GM21447 (cell line): ENCODE measurements around the gene TMEM33.

ENCODE experiments used
- ATAC-seq: cut with Tn5 transposase; IDR thresholded peaks from one replicate; pipeline ENCODE4 v1.9.1; 2021; ENCODE audit not compliant: unreplicated experiment

Gene TMEM33

DNA sequence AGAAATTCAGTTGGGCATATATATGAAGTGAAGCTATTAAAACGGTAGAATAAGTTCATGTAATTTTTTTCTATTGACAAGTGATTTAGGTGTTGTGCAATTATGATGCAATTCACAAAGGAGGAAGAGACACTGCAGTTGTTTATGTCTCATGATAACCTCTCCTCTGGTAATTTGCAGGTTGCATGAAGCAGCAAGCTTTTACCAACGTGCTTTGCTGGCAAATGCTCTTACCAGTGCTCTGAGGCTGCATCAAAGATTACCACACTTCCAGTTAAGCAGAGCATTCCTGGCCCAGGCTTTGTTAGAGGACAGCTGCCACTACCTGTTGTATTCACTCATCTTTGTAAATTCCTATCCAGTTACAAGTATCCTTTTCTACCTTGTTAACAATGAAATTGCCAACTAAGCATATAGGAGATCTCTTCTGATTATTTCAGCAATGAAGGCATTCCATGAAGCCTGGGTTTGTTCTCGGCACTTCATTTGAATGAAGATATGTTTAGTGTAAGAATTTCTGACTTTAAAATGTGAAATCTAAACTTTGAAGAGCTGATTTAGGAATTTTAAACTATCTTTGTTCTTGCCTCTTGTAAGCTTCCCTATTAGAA, 3.9 kb downstream of the TMEM33 start:
- ATAC-seq, result no peak

DNA sequence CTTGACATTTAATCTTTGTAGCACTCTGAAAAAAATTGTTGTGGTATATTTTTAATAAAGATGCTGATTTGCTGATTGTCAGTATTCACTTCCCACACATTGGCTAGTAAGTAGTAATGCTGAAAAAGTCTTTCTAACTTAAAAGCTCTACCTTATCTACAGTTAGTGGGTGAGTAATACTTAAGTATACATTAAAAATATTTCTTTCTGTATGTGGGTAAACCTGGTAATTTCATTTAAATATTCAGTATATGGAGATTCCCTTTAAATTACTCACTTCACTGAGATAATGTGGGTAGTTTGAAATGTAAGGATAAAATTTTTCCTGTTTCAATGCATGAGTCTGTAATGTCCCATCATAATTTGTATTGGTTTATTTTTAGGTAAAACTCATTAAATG, 5.6 kb downstream of the TMEM33 start:
- no peak for ATAC-seq

DNA sequence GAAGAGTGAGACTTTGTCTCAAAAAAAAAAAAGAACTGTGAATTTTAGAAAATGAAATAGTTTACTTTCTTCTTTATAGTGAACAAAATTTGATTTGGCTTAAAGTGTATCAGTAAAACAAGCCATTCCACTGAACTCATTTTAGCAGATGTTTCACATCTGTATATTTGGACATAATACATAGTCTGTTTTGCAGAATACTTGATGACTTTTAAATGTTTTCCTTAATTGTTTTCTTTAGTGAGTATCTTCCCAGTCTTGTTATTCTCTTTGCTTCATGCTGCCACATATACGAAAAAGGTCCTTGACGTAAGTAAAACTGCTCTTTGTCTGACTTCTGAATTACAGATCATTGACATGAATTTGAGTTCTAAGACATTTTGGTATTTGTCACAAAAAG, 8.3 kb downstream of the TMEM33 start:
- no peak for ATAC-seq

DNA sequence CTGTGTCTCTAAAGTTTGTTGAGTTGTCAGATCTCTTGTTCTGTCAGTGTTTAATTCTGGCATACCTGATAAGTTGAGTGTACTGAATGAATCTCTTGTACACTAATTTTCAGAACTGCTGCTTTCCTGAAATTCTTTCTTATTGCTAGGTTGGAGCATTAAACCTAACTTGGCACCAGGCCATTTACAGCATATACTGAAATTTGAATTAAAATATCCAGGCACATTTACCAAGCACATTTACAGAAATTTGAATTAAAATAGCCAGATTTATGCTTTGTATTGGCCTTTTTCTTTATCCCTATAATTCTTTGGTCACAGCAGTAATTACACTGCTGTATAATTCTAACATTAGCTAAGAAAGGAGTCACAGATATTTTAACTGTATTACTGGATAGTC, 8.9 kb downstream of the TMEM33 start:
- ATAC-seq, result no peak

DNA sequence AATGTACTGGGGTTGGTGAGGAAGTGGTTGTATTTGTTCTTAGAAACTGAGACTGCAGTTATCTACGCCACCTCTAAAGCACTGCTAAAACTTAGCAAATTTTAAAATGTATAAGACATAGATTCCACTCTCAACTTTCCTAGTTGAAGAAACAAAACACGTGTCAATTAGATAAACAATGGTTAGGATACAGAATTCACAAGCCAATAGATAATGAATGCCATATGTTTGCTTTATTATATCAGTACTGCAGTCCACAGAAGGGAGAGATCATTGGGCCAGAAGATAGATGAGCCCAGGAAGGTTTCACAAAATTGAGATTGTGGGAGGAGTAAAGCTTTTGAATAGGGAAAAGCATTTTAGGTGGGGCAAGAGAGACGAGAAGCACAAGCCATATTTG, 14.3 kb downstream of the TMEM33 start:
- ATAC-seq, result no peak

DNA sequence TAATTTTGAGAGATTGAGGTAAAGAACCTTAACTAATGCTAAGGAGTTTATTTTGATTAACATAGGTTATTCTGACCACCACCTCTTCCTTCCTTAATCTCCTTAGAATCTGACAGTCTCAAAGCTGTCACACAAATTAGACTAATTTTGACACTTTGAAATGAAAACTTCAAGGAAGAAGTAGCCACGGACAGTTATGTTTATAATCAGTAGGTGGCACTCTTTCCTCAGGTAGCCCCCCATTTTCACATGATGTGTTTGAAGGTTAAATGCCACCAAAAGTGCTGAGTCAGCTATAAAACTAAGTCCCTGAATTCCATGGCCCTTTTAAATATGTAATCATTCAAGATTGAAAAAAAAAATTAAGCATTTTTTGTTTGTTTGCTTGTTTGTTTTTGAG, 22.4 kb downstream of the TMEM33 start:
- no peak for ATAC-seq

DNA sequence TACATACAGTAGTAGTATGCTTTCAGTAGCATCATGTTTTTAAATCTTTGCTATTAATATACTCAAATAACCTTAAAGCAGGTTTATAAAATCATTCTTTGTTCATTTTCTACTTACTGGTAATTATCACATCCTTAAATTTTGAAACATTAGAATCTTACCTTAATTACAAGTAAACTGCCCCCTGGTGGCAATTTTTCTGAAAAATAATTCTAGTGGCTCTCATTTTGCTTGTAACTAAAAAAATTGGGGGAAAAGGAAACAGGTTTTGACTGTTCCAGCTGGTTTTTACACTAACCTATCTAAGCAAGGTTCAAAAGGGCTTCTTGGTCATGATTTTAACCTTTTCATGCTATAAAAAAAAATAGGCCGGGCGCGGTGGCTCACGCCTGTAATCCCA, 27.9 kb downstream of the TMEM33 start:
- no peak for ATAC-seq

DNA sequence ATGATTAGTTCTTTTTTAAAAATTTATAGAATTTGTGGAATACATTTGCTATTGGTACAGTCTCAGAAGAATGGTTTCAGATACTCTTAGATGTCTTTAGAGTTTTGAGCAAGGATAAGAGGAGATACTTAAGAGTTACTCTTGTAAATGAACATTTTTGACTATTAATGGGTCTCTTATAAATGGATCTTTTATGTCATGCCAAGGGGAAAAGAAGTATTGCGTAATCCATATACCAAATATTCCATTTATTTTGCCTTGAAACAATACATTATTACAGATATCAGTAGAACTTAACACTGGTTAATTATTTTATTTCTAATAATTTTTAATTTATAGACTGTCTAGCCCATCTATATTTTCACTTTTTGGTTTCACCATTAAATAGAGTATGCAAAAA, 29.2 kb downstream of the TMEM33 start:
- ATAC-seq, result no peak

DNA sequence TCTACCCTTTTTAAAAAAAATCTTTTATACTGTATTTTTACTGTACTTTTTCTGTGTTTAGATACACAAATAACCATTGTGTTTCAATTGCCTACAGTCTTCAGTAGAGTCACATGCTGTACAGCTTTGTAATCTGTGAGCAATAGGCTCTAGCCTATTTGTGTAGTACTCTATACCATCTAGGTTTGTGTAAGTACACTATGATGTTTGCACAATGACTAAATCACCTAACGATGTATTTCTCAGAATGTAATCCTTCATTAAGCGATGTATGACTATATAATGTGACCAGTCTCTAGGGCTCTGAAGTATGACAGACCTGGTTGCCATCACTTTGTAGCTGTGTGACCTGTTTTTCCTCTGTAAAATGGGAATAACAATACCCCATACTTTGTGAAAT, 32.2 kb downstream of the TMEM33 start:
- no peak for ATAC-seq

DNA sequence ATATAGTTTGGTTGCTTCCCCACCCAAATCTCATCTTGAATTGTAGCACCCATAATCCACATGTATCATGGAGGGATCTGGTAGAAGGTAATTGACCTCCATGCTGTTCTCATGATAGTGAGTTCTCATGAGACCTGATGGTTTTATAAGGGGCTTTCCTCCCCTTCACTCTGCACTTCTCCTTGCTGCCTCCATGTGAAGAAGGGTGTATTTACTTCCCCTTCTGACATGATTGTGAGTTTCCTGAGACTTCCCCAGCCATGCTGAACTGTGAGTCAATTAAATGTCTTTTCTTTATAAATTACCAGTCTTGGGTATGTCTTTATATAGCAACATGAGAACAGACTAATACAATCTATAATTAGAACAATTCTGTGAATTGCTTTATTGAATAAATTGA, 34.4 kb downstream of the TMEM33 start:
- ATAC-seq, result no peak

DNA sequence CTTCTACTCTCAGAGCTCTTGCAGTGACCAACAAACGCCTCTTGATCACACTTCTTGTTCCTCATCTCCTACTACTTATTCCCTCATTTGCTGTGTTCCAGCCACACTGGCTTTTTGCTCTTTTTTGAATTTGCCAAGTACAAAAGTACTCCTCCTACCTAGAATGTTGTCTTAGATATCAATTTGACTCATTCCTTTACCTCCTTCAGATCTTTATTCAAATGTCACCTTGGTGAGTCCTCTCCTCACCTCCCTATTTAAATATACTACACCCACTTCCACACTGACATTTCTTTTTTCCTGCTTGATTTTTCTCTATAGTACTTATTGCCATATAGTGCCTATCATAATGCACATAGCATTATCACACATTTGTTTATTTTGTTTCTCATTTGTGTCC, 40.1 kb downstream of the TMEM33 start:
- no peak for ATAC-seq

DNA sequence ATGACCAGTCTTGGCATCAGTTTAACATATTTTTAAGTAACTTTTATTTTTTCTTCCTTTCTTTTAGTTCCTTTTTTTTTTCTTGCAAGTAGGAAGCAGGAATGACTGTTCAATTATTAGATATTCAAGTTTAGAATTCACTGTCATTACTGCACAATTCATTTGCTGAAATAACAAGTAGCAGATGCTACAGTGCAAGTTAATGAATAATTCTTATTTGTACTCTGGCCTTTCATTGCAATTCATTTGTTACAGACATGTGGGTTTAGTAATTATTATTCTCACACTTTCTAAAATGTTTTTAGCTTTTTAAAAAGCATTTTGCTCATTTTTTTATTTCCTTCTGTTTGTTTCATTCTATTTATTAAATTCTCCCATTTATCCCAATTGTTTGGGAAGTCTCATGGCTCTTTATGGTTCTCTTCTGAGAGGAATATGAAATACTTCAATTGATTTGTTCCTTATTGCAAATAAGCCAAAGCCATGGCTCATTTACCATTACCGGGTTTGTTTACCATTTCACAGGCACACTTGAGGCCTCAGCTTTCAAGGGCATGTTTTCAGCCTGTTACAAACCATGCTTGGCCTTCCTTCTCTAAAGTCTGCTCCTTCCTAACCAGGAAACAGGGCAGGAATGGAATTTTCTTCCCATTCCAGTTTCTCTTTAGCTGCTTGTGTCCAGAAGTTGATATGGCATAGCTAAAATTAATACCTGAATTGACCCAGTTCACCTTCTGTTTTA, 41.7 kb downstream of the TMEM33 start:
- no peak for ATAC-seq

DNA sequence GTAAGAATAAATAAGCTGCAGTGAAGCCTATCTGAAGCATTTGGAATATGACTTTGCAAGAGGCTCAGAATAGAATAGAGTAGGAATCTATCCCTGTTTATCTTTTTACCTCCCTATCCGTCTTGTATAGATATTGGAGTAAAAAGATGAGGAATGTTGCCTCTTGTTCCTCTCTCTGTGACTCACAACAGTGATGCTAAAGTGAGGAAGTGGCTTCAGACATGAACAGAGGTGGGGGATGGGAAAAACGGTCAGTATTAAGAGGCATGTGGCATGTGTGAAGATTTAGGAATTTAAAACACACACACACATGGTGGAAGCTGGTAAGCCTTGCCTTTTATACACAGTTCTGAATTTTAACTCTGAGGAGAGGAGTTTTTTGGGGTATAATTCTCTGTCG, 42.5 kb downstream of the TMEM33 start:
- no peak for ATAC-seq

DNA sequence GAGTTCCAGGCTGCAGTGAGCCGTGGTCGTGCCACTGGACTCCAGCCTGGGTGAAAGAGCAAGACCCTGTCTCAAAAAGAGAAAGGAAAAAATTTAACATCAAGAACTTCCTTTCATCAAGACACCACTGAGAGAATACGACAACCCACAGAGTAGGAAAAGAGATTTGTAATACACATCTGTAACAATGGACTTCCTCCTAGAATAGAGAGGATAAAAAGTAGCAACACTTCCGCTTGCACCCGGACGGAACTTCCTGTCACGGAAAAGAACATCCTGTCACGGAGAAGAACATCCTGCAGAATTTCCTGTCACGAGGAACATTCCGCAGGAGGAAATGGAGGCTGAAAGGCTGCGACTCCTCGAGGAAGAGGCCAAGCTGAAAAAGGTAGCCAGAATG, 46.2 kb downstream of the TMEM33 start, which contains the start of gene DCAF4L1:
Gene DCAF4L1, plus strand, starts transcription at position 301 of the 400 bp plus-strand sequence. Its CDS starts 37 bp downstream, at position 338.
- ATAC-seq, result no peak

DNA sequence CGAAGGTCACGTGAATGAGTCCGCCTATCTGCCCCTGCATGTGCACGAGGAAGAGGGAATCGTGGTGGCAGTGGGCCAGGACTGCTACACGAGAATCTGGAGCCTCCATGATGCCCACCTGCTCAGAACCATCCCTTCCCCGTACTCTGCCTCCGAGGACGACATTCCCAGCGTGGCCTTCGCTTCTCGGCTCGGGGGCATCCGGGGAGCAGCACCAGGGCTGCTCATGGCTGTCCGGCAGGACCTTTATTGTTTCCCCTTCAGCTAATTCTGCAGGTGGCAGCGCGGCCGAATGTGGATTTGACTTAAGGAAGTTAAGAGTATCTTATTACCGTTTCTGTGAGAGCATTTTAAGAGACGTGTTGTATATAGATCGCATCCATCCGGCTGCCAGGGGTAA, 47.5 kb downstream of the TMEM33 start:
- ATAC-seq, result no peak

DNA sequence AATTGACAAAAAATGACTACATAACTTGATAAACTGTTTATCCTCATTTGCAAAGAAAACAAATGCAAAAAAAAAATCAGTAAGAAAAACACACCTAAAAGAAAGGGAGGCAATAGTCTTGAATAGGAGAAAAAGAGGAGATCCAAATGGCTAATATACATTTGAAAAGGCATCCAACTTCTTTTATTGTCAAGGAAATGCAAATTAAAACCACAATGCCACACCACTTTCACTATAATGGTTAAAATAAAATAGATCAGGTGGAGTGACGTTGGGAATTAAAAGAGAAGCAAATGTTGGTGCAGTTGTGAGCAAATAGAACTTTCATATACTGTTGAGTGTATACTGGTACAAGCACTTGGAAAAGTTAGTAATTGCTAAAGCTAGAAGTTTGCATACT, 49.9 kb downstream of the TMEM33 start:
- ATAC-seq, result no peak

DNA sequence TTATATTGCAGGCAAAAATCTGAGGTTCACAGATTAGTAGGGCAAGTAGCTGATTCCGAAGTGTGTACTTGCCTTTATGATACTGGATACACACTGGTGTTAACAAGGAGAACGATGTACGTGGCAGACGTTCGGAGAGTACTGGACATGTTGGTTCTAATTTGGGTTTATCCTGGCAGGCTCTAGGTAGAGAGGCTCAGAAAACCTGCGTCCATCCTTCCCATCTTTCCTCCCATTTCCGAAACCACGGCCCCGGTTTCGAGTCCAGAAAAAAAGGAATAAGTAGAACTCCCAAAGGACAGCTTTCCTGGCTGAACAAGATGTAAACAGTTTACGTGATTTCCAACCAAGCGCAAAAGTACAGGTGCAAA, 54.8 kb downstream of the TMEM33 start:
- ATAC-seq, result peak; percentile 17

DNA sequence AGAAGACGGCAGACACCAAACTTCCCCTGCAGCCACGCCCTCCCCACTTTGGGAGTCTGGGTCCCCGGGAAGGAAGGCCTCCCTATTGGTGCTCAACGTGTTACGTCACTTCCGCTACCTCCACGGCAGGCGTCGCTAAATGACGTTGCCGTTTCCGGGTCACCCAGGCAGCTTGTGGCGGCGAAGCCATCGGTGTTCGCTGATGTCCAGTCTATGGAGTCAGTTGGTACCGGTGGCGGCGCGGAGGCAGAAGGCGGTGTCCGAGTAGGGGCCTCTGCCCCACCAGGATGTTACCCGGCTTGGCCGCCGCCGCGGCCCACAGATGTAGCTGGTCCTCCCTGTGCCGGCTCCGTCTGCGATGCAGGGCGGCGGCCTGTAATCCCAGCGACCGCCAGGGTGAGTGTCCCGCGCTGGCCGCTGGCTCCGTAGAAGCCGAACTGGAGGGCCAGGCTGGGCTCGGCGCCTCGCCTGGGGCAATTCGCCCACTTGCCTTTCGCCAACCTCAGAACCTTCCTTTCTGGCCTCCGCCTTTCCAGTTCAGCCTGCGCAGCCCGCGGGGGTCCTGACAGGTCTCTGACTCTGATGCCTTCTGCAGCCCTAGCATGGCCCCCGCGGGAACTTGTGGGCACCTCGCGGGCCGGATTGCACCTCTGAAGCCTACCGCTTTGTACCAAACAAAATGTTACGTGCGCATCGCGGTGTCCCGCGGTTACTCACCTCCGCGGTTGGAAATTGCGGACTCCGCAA, 55.3 kb downstream of the TMEM33 start, which contains the start of gene SLC30A9:
Gene SLC30A9, plus strand, starts transcription at position 166 of the 747 bp plus-strand sequence. Its CDS starts 122 bp downstream, at position 288.
- ATAC-seq, result peak; percentile 99

DNA sequence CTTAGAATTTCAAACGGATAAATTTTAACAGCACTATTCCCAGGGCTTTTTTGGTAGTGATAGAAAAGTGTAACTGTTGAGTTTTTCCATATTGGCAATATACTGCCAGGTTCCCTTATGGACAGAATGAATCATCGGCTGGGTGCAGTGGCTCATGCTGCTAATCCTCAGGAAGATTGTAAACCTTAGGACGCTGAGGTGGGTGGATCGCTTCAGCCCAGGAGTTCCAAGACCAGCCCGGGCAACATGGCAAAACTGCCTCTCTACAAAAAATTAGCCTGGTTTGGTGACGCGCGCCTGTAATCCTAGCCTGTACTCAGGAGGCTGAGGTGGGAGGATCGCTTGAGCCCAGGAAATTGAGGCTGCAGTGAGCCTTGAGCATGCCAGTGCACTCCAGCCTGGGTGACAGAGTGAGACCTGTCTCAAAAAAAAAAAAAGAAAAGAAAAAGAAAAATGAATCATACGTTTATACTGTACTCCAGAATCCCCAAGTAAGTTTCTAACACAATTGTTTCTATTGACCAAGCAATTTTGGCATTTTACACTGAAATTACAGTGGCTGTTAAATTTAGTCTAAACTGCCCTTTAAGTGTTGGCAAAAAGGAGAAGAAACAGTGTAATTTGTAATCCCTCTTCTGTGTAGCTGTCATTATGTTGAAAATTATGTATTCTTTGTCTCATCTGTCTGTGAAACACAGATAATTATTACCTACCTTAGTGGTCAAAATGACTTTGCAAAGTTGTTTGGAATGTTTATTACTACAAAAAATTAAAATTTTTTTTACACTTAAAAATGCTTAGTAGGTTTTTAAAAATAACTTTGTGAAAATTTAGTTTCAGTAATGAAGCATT, 56.9 kb downstream of the TMEM33 start:
- ATAC-seq, result no peak

DNA sequence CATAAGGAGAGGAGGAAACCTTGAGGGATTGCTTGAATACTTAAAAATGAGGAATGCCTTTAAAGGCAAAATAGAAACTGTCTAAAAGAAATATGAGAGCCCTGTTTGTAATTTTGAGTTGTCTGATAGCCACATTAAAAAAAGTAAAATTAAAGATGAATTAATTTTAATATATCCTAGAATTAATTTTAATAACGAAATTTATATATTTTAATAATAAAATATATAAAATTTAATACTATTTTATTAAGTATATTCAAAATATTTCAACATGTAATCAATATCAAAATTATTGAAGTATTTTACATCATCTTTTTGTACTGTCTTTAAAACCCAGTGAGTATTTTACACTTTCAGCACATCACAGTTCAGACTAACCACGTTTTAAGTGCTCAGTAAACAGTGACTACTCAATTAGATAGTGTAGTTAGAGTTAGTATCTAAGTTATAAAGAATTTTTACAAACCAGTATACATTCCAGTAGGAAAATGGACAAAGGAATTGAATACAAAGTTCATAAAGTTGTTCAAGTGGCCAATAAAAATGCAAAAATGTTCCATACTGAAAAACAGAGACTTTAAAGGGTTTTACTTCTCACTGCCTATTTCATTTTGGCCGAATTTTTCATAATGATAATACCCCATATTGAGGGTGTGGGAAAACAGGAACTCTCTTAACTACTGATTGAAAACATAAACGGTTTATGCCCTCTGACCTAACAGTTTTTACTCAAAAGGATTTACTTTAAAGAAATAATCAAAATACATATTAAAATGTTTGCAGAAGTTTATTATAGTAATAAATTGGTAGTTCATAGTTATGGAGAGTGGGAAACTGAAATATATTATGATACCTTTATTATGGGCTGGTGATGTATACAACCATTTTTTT, 58.0 kb downstream of the TMEM33 start:
- no peak for ATAC-seq
